HG03457 (cell line): ENCODE measurements around the gene CCSAP.
A peak's percentile ranks its signal among the peaks of the same experiment; 100 is the strongest.

ENCODE experiments used
- ATAC-seq: cut with Tn5 transposase; IDR thresholded peaks from one replicate; pipeline ENCODE4 v1.9.1; 2021; ENCODE audit warnings: moderate number of reproducible peaks; ENCODE audit not compliant: unreplicated experiment

Gene CCSAP

GRCh38 chr1:229288516-229288915, 54.3 kb downstream of the CCSAP start:
- ATAC-seq, result no peak

DNA sequence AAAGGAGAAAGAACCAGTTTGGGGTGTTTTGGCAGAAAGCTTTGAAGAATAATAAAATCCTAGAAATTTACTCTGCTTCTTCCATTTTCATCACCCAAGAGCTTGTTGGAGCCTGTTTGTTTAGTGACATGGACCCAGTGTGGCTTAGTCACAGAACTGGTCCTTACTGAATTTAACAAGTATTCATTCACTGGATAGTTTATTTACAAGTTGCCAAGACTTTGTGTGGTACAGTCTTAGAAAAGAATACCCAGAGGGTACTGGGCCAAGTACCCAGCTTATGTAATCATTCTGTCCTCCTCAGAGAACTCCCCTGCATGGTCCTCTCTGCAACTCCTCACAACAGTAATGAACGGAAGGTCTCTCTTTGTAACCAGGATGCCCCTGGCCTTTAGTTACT, 55.6 kb downstream of the CCSAP start:
- no peak for ATAC-seq

DNA sequence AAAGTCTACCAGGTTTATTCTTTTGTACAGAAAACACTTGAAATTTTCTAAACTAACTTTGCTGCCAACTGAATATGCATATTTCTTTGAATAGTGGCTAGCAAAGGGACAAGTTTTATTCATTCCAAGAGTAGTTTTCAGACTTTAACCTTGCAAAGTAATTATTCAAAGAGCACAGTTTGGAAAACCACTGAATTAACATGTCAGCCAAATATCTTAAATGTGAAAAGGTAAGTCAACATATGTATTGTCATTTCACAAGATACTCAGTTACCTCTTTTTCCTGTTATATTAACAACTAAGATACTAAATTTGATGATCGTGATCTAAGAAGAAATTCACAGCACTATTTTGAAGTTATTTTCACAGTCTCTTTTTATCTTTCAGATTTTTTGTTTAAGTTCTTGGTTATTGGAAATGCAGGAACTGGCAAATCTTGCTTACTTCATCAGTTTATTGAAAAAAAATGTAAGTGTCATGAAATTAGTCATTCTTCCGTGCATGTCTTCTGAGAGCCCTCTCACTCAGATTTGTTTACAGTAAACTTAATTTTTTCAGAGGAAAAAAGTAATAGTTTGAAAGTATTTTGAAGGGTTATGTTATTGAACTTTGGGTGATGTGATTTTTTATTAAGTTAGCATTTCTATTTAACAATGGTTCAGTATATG, 56.6 kb downstream of the CCSAP start:
- ATAC-seq, result no peak

DNA sequence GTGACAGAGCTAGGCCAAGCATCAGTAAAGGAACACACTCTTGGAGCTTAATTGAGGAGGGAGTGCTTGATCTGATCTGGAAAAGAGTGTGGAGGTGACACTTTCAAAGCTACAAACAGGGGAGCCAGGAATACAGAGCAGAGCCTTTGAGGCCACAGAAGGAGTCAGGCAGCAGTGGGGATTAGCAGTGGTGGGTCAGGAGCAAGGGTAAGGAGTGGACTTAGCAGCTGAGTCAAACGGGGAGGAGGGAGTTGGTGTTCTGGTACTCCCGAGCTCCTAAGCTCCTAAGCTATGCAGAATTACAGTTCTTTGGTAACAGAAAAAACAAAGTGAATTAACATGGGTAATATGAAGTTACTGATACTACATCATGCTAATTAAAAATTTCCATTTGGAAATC, 57.4 kb downstream of the CCSAP start:
- no peak for ATAC-seq

DNA sequence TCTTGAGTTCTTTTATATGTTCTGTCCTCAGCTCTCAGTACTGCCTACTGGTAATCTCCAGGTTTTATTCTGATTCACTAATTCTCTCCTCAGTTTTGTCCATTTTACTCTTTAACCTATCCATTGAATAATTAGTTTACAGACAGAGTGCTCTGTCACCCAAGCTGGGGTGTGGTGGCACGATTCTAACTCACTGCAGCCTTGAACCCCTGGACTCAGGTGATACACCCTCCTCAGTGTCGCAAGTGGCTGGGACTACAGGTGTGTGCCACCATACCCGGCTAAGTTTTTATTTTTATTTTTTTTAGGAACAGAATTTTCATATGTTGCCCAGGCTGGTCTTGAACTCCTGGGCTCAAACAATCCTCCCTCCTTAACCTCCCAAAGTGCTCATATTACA, 58.0 kb downstream of the CCSAP start:
- ATAC-seq, result no peak

DNA sequence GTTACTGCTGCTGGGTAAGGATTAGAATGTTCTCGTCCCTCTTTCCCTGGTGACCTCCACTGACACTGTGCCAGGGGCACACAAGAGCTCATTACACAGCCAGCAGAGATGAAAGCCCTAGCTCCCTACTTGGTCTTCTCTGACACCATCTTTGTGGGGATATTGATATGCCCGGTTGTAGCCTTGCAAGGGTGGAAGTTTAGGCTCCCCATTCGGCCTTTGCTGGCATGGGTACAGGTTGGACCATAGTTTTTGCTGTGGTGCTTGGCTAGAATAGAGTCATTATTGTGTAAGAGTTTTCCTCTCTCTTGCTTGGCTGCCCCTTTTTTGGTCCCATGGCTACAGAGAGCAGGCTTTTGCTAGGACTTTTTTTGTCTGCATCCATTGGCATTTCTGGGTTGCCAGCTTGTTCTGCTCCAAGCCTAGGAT, 59.6 kb downstream of the CCSAP start:
- ATAC-seq, result no peak

DNA sequence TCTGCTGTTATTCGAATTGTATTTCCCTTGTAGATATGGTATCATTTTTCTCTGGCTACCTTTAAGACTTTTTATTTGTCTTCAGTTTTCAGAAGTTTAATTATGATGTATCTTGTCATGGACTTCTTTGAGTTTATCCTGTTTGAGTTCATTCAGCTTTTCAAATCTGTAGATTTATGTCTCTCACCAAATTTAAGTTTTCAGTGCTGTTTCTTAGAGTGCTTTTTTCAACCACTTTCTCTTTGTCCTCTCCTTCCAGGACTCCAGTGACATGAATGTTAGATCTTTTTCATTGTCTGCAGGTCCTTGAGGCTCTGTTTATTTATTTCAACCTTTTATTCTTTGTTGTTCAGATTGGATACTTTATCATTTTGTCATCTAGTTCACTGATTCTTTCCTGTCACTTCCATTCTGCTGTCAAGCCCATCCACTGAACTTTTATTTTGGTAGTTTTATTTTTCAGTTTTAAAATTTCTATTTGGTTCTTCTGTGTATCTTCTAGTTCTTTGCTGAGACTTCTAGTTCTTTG, 60.5 kb downstream of the CCSAP start:
- ATAC-seq, result no peak

- no peak for ATAC-seq
These were observed 61.4 kb downstream of the CCSAP start for GRCh38 chr1:229281339-229281926.

DNA sequence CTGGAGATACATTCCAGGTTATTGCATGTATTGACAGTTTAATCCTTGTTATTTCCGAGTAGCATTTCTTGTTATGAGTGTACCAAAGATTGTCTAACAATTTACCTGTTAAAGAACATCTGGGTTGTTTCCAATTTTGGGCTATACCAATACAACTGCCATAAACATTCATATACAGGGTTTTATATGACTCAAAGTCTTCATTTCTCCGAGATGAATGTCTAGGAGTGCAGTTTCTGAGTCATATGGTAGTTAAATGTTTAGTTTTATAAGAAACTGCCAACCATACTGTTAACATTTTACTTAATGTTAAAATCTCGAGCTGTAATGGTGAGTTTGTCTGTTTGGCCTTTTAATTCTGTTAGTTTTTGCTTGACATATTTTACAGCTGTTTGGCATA, 61.9 kb downstream of the CCSAP start:
- ATAC-seq, result no peak

GRCh38 chr1:229280037-229280828, 62.6 kb downstream of the CCSAP start:
- ATAC-seq, result no peak

GRCh38 chr1:229279242-229279641, 63.6 kb downstream of the CCSAP start:
- ATAC-seq, result no peak

DNA sequence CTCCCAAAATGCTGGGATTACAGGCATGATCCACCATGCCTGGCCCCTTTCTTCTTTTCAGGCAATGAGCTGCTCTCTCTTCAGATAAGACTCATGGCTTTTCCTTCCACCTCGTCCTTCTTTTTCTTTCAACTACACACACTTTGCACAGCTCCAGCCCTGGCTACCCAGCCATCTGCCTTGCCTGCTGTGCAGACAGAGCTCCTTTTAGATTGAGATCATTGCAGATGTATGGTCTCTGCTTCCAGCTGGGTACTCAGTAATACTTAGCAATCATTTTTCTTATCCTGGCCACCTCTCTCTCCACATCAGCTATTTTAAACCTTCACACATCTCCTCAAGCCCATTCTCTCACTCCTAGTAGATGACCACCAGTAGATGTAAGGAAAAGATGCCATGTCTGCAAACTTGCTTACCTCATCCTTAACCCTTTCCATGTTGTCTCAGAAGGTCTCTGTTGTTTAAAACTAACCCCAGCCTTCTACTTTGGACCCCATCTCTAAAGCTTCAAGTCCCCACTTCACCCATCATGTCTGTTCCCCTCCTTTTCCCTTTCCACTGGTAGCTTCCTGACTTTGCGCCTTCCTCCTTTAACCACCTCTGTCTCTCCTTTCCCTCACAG, 64.6 kb downstream of the CCSAP start:
- no peak for ATAC-seq

GRCh38 chr1:229275005-229275404, 67.8 kb downstream of the CCSAP start:
- no peak for ATAC-seq

- no peak for ATAC-seq
These were observed 69.2 kb downstream of the CCSAP start for GRCh38 chr1:229273507-229274232.

DNA sequence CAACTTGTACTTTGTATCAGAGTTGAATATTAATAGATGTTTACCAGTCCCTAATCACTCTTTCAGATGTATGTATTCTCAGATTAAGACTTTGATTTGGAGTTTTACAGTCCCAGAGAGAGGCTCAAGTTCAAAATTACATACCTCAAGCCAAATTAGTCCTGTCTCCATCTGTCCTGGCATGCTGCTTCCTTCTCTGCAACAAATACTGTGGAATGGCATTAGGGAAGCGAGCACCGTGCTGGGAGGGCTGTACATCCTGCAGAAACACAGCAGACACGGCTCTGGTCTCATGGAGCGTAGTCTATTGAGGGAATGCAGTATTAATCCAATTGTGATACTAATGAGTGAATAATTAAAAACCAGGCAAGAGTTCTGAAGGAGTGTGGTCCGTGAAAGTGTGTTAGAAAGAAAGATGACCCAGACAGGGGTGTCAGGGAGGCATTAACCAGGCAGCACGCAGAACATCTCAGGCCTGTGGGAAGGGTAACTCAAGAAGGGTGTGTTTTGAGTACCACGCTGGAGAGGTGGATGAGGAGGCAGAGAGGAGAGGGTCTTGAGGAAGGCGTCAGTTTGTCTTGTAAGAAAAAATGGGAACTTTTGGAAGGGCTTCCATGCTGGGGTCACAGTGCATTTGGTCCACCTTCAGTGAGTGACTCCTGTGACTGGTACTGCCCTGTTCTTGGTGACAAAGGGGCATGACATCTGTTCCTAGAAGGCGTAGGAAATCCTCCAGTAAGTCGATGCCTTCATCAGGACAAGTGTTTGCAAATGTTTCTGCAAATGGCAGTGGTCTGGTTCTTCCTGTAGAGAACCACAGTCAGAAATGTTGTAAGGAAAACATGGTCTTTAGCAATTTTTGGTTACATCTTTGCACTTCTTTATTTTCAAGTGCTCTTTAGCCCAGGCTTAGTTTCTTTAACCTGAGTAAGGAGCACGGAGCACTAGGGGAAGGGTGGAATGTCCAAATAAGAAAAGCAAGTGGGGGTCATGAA, 70.4 kb downstream of the CCSAP start:
- no peak for ATAC-seq

GRCh38 chr1:229271448-229272159, 71.2 kb downstream of the CCSAP start:
- peak; percentile 25 for ATAC-seq
